C4-2B (cell line): ENCODE results near the gene FAM228B.

Source experiments
- H3K27ac ChIP-seq: fragments of 450-650 bp; 2 replicates; pipeline ENCODE4 v1.5.1; 2017
- ZFX ChIP-seq: fragments of 450-650 bp; IDR thresholded peaks from 2 replicates; pipeline ENCODE4 v1.6.1; 2017
- TF ChIP-seq, protein P1 (sequence below): fragments of 450-650 bp; conservative IDR thresholded peaks from 2 replicates; pipeline ENCODE4 v1.5.1; 2017; ENCODE audit warnings: mild to moderate bottlenecking

Gene FAM228B

DNA sequence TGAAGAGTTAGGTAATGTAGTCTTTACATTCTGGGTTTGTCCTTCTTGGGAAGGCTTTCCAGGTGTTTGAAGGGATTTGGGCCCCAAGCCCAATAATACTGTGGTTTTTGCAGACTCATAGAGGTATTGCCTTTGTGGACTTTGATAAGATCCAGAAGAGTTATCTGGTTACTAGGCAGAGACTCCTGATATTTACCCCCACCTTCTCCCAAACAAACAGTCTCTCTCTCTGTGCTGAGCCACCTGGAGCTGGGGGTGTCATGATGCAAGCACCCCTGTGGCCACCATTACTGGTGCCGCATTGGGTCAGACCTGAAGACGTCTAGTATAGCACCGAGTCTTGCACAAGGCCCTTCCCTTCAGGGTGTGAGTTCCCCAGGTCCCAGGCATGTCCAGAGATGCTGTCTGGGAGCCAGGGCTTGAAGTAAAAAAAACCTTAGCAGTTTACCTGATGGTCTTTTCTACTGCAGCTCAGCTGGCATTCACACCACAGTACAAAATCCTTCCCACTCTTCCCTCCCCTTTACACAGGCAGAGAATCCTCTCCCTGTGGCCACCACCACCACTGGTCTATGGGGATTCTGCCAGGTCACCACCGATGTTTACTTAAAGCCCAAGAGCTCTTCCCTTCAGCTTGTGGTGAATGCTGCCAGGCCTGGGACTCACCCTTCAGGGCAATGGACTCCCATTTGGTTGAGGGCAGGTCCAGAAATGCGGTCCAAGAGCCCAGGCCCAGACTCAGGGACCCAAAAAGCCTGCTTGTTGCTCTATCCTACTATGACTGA, 29.3 kb downstream of the FAM228B start:
- TF ChIP-seq ZFX, result no peak
- TF ChIP-seq, protein P1, sequence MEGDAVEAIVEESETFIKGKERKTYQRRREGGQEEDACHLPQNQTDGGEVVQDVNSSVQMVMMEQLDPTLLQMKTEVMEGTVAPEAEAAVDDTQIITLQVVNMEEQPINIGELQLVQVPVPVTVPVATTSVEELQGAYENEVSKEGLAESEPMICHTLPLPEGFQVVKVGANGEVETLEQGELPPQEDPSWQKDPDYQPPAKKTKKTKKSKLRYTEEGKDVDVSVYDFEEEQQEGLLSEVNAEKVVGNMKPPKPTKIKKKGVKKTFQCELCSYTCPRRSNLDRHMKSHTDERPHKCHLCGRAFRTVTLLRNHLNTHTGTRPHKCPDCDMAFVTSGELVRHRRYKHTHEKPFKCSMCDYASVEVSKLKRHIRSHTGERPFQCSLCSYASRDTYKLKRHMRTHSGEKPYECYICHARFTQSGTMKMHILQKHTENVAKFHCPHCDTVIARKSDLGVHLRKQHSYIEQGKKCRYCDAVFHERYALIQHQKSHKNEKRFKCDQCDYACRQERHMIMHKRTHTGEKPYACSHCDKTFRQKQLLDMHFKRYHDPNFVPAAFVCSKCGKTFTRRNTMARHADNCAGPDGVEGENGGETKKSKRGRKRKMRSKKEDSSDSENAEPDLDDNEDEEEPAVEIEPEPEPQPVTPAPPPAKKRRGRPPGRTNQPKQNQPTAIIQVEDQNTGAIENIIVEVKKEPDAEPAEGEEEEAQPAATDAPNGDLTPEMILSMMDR, result no peak
- H3K27ac ChIP-seq, result no peak overlapping the region

- no peak for TF ChIP-seq ZFX
- TF ChIP-seq, protein P1, result no peak
- H3K27ac ChIP-seq, result no peak overlapping the region
Observed at GRCh38 chr2:24153478-24153877, 30.2 kb downstream of the FAM228B start.

DNA sequence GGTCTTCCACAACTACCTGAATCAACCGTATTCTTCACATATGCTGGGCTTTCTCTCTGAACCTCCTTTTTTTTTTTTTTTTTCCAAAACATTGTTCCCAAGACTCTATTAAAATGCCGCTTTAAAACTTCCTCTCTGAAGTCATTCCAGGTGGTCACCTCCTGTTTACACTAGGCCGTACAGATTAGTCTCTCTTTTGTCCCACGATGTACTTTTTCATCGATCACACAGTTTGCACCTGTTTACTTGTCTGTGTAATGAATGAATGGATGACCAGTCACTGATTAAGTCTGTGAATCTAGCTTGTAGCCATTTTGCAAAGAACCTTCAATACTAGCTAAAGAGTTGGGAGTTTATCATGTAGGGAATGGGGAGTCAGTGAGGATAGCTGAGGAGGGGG, 34.9 kb downstream of the FAM228B start:
- no peak for TF ChIP-seq ZFX
- TF ChIP-seq, protein P1, result no peak
- H3K27ac ChIP-seq, result no peak overlapping the region

DNA sequence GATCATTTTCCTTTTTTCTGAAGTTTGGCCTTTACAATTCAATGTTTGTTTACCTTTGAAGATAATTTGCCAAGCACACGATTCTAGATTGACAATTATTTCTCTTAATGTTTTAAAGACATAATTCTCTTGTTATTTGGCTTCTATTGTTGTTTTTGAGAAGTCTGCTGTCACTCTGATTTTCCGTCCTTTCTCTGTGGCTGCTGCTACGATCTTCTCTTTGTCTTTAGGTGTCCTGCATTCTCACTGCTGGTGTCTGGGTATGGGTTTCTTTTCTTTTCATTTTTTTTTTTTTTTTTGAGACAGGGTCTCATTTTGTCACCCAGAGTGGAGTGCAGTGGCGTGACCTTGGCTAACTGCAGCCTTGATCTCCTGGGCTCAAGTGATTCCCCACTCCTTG, 36.4 kb downstream of the FAM228B start:
- TF ChIP-seq, protein P1, result no peak
- TF ChIP-seq ZFX, result no peak
- no peak overlapping the region for H3K27ac ChIP-seq

DNA sequence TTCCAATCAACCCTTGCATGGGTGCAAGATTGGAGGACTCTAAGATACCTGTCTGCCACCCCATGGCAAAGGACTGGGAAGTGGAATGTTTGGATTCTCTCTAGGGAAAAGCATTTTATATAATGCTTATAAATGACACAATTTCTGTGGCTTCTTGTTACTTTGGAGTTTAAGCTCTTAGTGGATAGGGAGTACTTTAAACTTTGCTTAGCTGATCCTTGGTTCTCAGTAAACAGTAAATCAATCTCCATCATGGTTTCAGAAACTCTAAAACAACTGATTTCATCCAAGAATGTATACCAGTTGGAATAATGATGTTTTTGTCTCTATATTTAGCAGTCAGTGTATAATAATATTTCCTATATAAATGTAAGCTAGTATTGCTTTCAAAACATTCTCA, 37.5 kb downstream of the FAM228B start:
- no peak overlapping the region for H3K27ac ChIP-seq
- TF ChIP-seq, protein P1, result no peak
- no peak for TF ChIP-seq ZFX

DNA sequence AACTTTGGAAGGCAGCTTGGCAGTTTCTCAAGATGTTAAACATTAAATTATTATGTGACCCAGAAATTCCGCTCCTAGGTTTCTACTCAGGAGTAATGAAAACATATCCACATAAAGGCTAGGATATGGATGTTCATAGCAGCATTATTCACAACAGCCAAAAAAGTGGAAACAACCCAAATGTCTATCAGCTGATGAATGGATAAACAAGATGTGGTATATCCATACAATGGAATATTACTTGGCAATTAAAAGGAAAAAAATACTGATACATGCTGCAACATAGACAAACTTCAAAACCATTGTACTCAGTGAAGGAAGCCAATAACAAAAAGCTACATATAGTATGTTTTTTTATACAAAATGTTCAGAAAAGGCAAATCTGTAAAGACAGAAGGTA, 39.2 kb downstream of the FAM228B start:
- no peak overlapping the region for H3K27ac ChIP-seq
- TF ChIP-seq ZFX, result no peak
- TF ChIP-seq, protein P1, result no peak

DNA sequence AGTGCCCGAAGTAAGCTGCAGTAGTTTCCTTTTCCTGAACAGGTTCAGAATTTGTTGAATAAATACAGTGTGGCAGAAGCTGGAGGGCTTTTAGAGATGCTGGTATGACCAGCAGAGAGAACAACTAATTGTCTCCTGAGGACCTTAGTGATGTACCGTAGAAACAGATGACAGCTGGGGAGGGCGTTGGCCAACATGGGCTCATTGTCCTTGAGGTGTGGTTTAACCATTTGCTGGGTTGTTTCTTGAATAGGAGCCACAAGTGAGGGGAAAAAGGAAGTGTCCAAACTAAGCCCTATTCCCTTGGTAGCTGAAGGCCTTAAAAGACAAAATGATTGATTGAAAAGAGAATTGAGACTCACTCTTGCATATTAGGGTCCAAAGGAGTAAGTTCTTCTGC, 39.9 kb downstream of the FAM228B start:
- TF ChIP-seq ZFX, result no peak
- TF ChIP-seq, protein P1, result no peak

More for the DNA sequence above, 39.9 kb downstream of the FAM228B start:
- H3K27ac ChIP-seq, result no peak overlapping the region
